ENCODE data around the gene LMO7. TPM values are rescaled to one million over a fixed set of nuclear protein-coding genes. Genes with fewer than 3 reads are reported as not detected.

LMO7 gene
- total RNA-seq, 1 experiment from 2014 or later, result 11.8 TPM

DNA sequence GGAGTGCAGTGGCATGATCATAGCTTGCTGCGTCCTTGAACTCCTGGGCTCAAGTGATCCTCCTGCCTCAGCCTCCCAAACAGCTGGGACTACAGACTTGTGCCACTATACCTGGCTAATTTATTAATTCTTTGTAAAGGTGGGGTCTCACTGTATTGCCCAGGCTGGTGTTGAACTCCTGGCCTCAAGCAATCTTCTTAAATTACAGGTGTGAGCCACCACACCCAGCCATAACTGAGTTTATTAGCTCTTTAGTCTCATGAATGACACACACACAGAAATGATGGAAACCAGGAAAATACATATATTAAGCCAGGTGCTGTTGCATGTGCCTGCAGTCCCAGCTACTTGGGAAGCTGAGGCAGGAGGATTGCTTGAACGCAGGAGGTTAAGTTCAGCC lies 33.1 kb upstream of the LMO7 start:
- Histone ChIP-seq H3K36me3 (ENCODE audit: control insufficient read depth, insufficient read depth, low read length) (no peaks in the 10 kb centered on the region; the same call in 1 of the 2 replicates), H3K27me3 (ENCODE audit: control insufficient read depth, insufficient read depth, low read length) (no peaks in the 10 kb centered on the region), H3K4me3 (ENCODE audit: low read depth in 2 of 2, low read length in 2 of 2) (no peak overlapping the region), H3K4me1 (ENCODE audit: control insufficient read depth, insufficient read depth, low read length) (no peaks in the 10 kb centered on the region), H3K27ac (ENCODE audit: low read length) (no peak overlapping the region), H3K9me3 (ENCODE audit: control insufficient read depth, insufficient read depth, low read depth, low read length) (no peaks in the 10 kb centered on the region)
- POLR2A ChIA-PET, result no interaction called here
- no TSS peak for BruUV-seq (replicated peaks)
- no peak for TF ChIP-seq POLR2AphosphoS5 (IDR thresholded peaks at IDR 0.05; ENCODE audit: low read depth, low read length)
- no peak for TF ChIP-seq TCF7L2 (IDR thresholded peaks at IDR 0.05; ENCODE audit: low read depth, low read length)
- DNase-seq (ENCODE audit: low read depth, low spot score), result no peak
- no peak for ATAC-seq
- in situ Hi-C loops (cut with HindIII; ENCODE audit: low pct_unique_long_range_greater_than_20kb, low sequenced_read_pairs) (no loop called here), intact Hi-C loops (cut with micrococcal nuclease; ENCODE audit: unreplicated experiment) (no loop called here)
- CTCF ChIA-PET, result no interaction called here

DNA sequence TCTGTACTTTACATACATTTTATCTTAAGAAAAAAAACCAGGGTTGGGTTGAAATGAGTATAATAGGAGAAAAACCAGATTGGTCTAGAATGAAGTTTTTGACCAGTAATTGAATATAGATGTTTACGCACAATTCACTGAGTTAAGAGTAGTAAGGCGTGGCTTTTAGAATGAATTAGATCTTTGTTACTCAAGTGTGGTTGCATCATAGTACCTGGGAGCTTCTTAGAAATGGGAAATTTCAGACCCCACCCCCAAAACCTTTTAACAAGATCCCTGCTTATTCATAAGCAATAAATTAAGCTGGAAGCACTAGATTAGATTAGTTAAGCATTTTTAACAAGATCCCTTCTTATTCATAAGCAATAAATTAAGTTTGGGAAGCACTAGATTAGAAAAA lies 28.7 kb upstream of the LMO7 start:
- Histone ChIP-seq H3K27ac (ENCODE audit: low read length) (no peak overlapping the region), H3K9me3 (ENCODE audit: control insufficient read depth, insufficient read depth, low read depth, low read length) (no peaks in the 10 kb centered on the region), H3K36me3 (ENCODE audit: control insufficient read depth, insufficient read depth, low read length) (no peaks in the 10 kb centered on the region; the same call in 1 of the 2 replicates), H3K27me3 (ENCODE audit: control insufficient read depth, insufficient read depth, low read length) (no peaks in the 10 kb centered on the region), H3K4me1 (ENCODE audit: control insufficient read depth, insufficient read depth, low read length) (no peaks in the 10 kb centered on the region), H3K4me3 (ENCODE audit: low read depth in 2 of 2, low read length in 2 of 2) (no peak overlapping the region)
- POLR2A ChIA-PET, result no interaction called here
- intact Hi-C loops (cut with micrococcal nuclease; ENCODE audit: unreplicated experiment) (no loop called here), in situ Hi-C loops (cut with HindIII; ENCODE audit: low pct_unique_long_range_greater_than_20kb, low sequenced_read_pairs) (no loop called here)
- TF ChIP-seq POLR2AphosphoS5 (IDR thresholded peaks at IDR 0.05; ENCODE audit: low read depth, low read length), result no peak
- no peak for TF ChIP-seq TCF7L2 (IDR thresholded peaks at IDR 0.05; ENCODE audit: low read depth, low read length)
- no peak for TF ChIP-seq SIN3A (IDR thresholded peaks at IDR 0.05; ENCODE audit: borderline replicate concordance, insufficient read depth, low read depth, low read length)
- TF ChIP-seq, protein P1, sequence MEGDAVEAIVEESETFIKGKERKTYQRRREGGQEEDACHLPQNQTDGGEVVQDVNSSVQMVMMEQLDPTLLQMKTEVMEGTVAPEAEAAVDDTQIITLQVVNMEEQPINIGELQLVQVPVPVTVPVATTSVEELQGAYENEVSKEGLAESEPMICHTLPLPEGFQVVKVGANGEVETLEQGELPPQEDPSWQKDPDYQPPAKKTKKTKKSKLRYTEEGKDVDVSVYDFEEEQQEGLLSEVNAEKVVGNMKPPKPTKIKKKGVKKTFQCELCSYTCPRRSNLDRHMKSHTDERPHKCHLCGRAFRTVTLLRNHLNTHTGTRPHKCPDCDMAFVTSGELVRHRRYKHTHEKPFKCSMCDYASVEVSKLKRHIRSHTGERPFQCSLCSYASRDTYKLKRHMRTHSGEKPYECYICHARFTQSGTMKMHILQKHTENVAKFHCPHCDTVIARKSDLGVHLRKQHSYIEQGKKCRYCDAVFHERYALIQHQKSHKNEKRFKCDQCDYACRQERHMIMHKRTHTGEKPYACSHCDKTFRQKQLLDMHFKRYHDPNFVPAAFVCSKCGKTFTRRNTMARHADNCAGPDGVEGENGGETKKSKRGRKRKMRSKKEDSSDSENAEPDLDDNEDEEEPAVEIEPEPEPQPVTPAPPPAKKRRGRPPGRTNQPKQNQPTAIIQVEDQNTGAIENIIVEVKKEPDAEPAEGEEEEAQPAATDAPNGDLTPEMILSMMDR (IDR thresholded peaks at IDR 0.05), result no peak
- TF ChIP-seq, protein P2, sequence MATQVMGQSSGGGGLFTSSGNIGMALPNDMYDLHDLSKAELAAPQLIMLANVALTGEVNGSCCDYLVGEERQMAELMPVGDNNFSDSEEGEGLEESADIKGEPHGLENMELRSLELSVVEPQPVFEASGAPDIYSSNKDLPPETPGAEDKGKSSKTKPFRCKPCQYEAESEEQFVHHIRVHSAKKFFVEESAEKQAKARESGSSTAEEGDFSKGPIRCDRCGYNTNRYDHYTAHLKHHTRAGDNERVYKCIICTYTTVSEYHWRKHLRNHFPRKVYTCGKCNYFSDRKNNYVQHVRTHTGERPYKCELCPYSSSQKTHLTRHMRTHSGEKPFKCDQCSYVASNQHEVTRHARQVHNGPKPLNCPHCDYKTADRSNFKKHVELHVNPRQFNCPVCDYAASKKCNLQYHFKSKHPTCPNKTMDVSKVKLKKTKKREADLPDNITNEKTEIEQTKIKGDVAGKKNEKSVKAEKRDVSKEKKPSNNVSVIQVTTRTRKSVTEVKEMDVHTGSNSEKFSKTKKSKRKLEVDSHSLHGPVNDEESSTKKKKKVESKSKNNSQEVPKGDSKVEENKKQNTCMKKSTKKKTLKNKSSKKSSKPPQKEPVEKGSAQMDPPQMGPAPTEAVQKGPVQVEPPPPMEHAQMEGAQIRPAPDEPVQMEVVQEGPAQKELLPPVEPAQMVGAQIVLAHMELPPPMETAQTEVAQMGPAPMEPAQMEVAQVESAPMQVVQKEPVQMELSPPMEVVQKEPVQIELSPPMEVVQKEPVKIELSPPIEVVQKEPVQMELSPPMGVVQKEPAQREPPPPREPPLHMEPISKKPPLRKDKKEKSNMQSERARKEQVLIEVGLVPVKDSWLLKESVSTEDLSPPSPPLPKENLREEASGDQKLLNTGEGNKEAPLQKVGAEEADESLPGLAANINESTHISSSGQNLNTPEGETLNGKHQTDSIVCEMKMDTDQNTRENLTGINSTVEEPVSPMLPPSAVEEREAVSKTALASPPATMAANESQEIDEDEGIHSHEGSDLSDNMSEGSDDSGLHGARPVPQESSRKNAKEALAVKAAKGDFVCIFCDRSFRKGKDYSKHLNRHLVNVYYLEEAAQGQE (IDR thresholded peaks at IDR 0.05; ENCODE audit: insufficient read depth in 1 of 2, low read depth in 2 of 2, low read length in 1 of 2), result no peak
- no peak for DNase-seq (ENCODE audit: low read depth, low spot score)
- ATAC-seq, result no peak
- no TSS peak for BruUV-seq (replicated peaks)
- CTCF ChIA-PET, result no interaction called here

DNA sequence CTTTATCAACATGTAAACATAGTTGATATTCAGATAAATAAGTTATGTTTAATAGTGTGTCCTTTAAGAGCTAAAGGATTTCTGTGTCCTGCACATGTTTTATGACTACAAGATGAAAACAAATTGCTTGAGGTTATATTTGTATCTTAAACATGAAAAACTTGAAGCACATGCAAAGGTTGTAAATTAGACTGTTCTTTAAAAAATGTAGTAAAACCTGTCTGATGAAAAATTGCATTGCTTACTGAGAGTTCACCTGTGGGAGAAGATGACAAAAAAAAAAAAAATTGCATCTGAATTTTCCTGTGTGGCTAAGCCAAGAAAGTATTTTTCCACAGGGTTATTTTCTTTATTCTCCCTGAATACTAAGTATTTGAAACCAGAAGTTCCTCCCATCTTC lies 25.7 kb upstream of the LMO7 start:
- no TSS peak for BruUV-seq (replicated peaks)
- DNase-seq (ENCODE audit: low read depth, low spot score) (no peak), ATAC-seq (no peak)
- H3K27ac ChIP-seq (ENCODE audit: low read length), result no peak overlapping the region
- no peaks in the 10 kb centered on the region for H3K36me3 ChIP-seq (ENCODE audit: control insufficient read depth, insufficient read depth, low read length)
- TF ChIP-seq, protein P1 (IDR thresholded peaks at IDR 0.05), result no peak
- TF ChIP-seq POLR2AphosphoS5 (IDR thresholded peaks at IDR 0.05; ENCODE audit: low read depth, low read length), result no peak
- TF ChIP-seq TCF7L2 (IDR thresholded peaks at IDR 0.05; ENCODE audit: low read depth, low read length), result no peak
- TF ChIP-seq, protein P2 (IDR thresholded peaks at IDR 0.05; ENCODE audit: insufficient read depth in 1 of 2, low read depth in 2 of 2, low read length in 1 of 2), result no peak
- TF ChIP-seq SIN3A (IDR thresholded peaks at IDR 0.05; ENCODE audit: borderline replicate concordance, insufficient read depth, low read depth, low read length), result no peak
- intact Hi-C loops (cut with micrococcal nuclease; ENCODE audit: unreplicated experiment) (no loop called here), in situ Hi-C loops (cut with HindIII; ENCODE audit: low pct_unique_long_range_greater_than_20kb, low sequenced_read_pairs) (no loop called here)
- H3K4me3 ChIP-seq (ENCODE audit: low read depth in 2 of 2, low read length in 2 of 2), result no peak overlapping the region
- ChIA-PET POLR2A (no interaction called here), CTCF (no interaction called here)
- no peaks in the 10 kb centered on the region for H3K9me3 ChIP-seq (ENCODE audit: control insufficient read depth, insufficient read depth, low read depth, low read length)
- H3K27me3 ChIP-seq (ENCODE audit: control insufficient read depth, insufficient read depth, low read length), result no peaks in the 10 kb centered on the region
- H3K4me1 ChIP-seq (ENCODE audit: control insufficient read depth, insufficient read depth, low read length), result no peaks in the 10 kb centered on the region

Measured in Panc1 (cell line).